K562 (cell line): ENCODE results near the gene ENO2. TPM values are rescaled to one million over a fixed set of nuclear protein-coding genes. Genes with fewer than 3 reads are reported as not detected.
A peak's percentile ranks its signal among the peaks of the same experiment; 100 is the strongest.

ENCODE experiments used
- E2F1 ChIP-seq: sonication (generic); formaldehyde crosslinking; IDR thresholded peaks from 2 replicates; pipeline ENCODE4 v1.8.1; 2023; ENCODE audit warnings: mild to moderate bottlenecking, missing genetic modification reagents, moderate library complexity
- EGR1 ChIP-seq: fragments of 450-650 bp; conservative IDR thresholded peaks from 2 replicates; pipeline ENCODE4 v1.6.1; 2017; ENCODE audit warnings: mild to moderate bottlenecking
- FOXA1 ChIP-seq: fragments of 450-650 bp; IDR thresholded peaks from 2 replicates; pipeline ENCODE4 v1.6.1; 2016; ENCODE audit warnings: mild to moderate bottlenecking, borderline replicate concordance
- GMEB1 ChIP-seq: fragments of 250-450 bp; sonication (Bioruptor Pico); IDR thresholded peaks from 2 replicates; pipeline ENCODE4 v1.4.0; 2020; ENCODE audit warnings: mild to moderate bottlenecking
- IFI16 ChIP-seq: fragments of 250-450 bp; sonication (Bioruptor Pico); IDR thresholded peaks from 2 replicates; pipeline ENCODE4 v2.1.2; 2022; ENCODE audit warnings: mild to moderate bottlenecking, inconsistent platforms
- IRF1 ChIP-seq: sonication (generic); formaldehyde crosslinking; IDR thresholded peaks from 2 replicates; pipeline ENCODE4 v1.8.0; 2022; ENCODE audit warnings: missing genetic modification reagents, mild to moderate bottlenecking, borderline replicate concordance
- JUNB ChIP-seq: fragments of 450-650 bp; formaldehyde crosslinking; conservative IDR thresholded peaks from 2 replicates; pipeline ENCODE4 v1.4.0; 2020; ENCODE audit warnings: mild to moderate bottlenecking
- KDM4B ChIP-seq, 2 experiments: fragments of 450-650 bp in 1 of 2; sonication (generic) in 1 of 2; IDR thresholded peaks; 2 replicates each; pipeline ENCODE4 v1.6.1; 2016 to 2017; ENCODE audit warnings: borderline replicate concordance in 2 of 2, antibody characterized with exemption in 1 of 2, low read depth in 1 of 2, mild to moderate bottlenecking in 1 of 2
- KLF16 ChIP-seq: IDR thresholded peaks from 2 replicates; pipeline ENCODE4 v1.6.1; 2016; ENCODE audit warnings: antibody characterized with exemption
- MEIS2 ChIP-seq: fragments of 450-650 bp; IDR thresholded peaks from 2 replicates; pipeline ENCODE4 v1.6.1; 2014; ENCODE audit warnings: mild to moderate bottlenecking; ENCODE audit not compliant: partially characterized antibody
- MTA3 ChIP-seq: fragments of 450-650 bp; formaldehyde crosslinking; IDR thresholded peaks from 2 replicates; pipeline ENCODE4 v1.6.1; 2017; ENCODE audit warnings: mild to moderate bottlenecking, borderline replicate concordance
- MYNN ChIP-seq, 2 experiments: sonication (generic); formaldehyde crosslinking in 1 of 2; IDR thresholded peaks; 2 replicates each; pipeline versions ENCODE4 v1.5.0 to v1.6.1; 2016 to 2020; ENCODE audit warnings: antibody characterized with exemption in 1 of 2, missing genetic modification reagents in 1 of 2
- SRSF9 ChIP-seq: fragments of 200-400 bp; formaldehyde crosslinking; IDR thresholded peaks from 2 replicates; pipeline ENCODE4 v1.6.1; 2017; ENCODE audit warnings: low read depth, low read length, borderline replicate concordance
- TAF7 ChIP-seq: fragments of 450-650 bp; IDR thresholded peaks from 2 replicates; pipeline ENCODE4 v1.6.1; 2016; ENCODE audit warnings: missing genetic modification characterization, missing compliant biosample characterization
- TAF9B ChIP-seq: fragments of 450-650 bp; IDR thresholded peaks from 2 replicates; pipeline ENCODE4 v1.6.1; 2018; ENCODE audit warnings: mild to moderate bottlenecking; ENCODE audit not compliant: partially characterized antibody
- THRB ChIP-seq: fragments of 450-650 bp; formaldehyde crosslinking; conservative IDR thresholded peaks from 2 replicates; pipeline ENCODE4 v1.4.0; 2022; ENCODE audit warnings: mild to moderate bottlenecking, missing genetic modification characterization
- TRIM28 ChIP-seq: fragments of 450-650 bp; IDR thresholded peaks from 2 replicates; pipeline ENCODE4 v1.6.1; 2017
- ZEB2 ChIP-seq: fragments of 450-650 bp; IDR thresholded peaks from 2 replicates; pipeline ENCODE4 v1.6.1; 2016
- ZNF174 ChIP-seq: fragments of 250-450 bp; sonication (Bioruptor Pico); IDR thresholded peaks from 2 replicates; pipeline ENCODE4 v1.4.0; 2020; ENCODE audit warnings: mild to moderate bottlenecking
- ZNF280B ChIP-seq: fragments of 250-450 bp; sonication (Bioruptor Pico); IDR thresholded peaks from 2 replicates; pipeline ENCODE4 v1.5.1; 2021; ENCODE audit warnings: mild to moderate bottlenecking
- ZNF3 ChIP-seq: fragments of 250-450 bp; sonication (Bioruptor Pico); IDR thresholded peaks from 2 replicates; pipeline ENCODE4 v1.5.0; 2021; ENCODE audit warnings: mild to moderate bottlenecking, moderate library complexity
- ZNF444 ChIP-seq: fragments of 250-450 bp; sonication (Bioruptor Pico); IDR thresholded peaks from 2 replicates; pipeline ENCODE4 v1.4.0; 2020; ENCODE audit warnings: mild to moderate bottlenecking, moderate library complexity
- polyA plus RNA-seq, 8 experiments: library from polyadenylated mRNA; depleted of rRNA in 4 of 8; stranded (reverse) in 5 of 8; unstranded in 3 of 8; fragments of >200 nt; fragmentation: Nextera tagmentation in 2 of 8; fragmentation: Illumina TruSeq in 1 of 8; extraction: Ambion mirVana in 2 of 8; extraction: Trizol in 1 of 8; gene quantifications; 2 replicates each; pipeline versions ENCODE4 v1.2.1 to v1.2.3, GENCODE V29; 2011 to 2014; ENCODE audit warnings: inconsistent platforms in 1 of 8, missing spikeins in 1 of 8
- total RNA-seq, 7 experiments: library from RNA; depleted of rRNA in 6 of 7; stranded (reverse); fragments of >200 nt in 6 of 7; fragmentation: Illumina TruSeq in 2 of 7; extraction: Trizol in 2 of 7; gene quantifications; 2 replicates each; pipeline versions ENCODE4 v1.2.1 to v1.2.3, GENCODE V29; 2011 to 2021; ENCODE audit warnings: low replicate concordance in 1 of 7

The ENO2 gene
- total and polyA plus RNA-seq, 9 of the 15 experiments (the other 6 are each of a cell fraction or from before 2014, with no cell fraction given): 10.9 to 43.3 (median 21.0) TPM

- TF ChIP-seq GMEB1 (CRISPR knock-in tag) (no peak), MEIS2 (no peak), FOXA1 (no peak), MTA3 (no peak), THRB (0 out of 2 replicates have a peak, but pooled peaks have one; percentile 29), ZNF174 (CRISPR knock-in tag) (no peak), ZEB2 (no peak), TAF7 (no peak), E2F1 (CRISPR knock-in tag) (no peak), SRSF9 (no peak), ZNF3 (CRISPR knock-in tag) (no peak), IRF1 (no peak), TAF9B (no peak), KLF16 (no peak), TRIM28 (no peak), ZNF444 (CRISPR knock-in tag) (no peak), ZNF280B (no peak), JUNB (CRISPR knock-in tag) (no peak), IFI16 (CRISPR knock-in tag) (no peak), EGR1 (0 out of 2 replicates have a peak, but pooled peaks have one; percentile 11), MYNN (IDR thresholded peaks at IDR 0.05) (no peak), MYNN (CRISPR knock-in tag; IDR thresholded peaks at IDR 0.05) (no peak), KDM4B (IDR thresholded peaks at IDR 0.05; ENCODE audit: borderline replicate concordance in 2 of 2, low read depth in 1 of 2) (no peak)
These were observed 9.8 kb upstream of the ENO2 start, which contains the start of gene LRRC23 (continued) for GRCh38 chr12:6904280-6905276.
